Activated CD4-positive, alpha-beta T cell treated with anti-CD3 and anti-CD28 coated beads, Interleukin-2, amount 50 U/mL, for 24 hours (primary cell): ENCODE results near the gene ETV6.

Source experiments
- DNase-seq, 2 donors: peaks; one replicate each; pipeline ENCODE4 v3.0.0-alpha.2; 2020; ENCODE audit warnings: low read depth in 1 of 2, low spot score in 1 of 2

ETV6 gene

GRCh38 chr12:11756022-11756421 lies 106.5 kb downstream of the ETV6 start:
- no peak for DNase-seq

DNA sequence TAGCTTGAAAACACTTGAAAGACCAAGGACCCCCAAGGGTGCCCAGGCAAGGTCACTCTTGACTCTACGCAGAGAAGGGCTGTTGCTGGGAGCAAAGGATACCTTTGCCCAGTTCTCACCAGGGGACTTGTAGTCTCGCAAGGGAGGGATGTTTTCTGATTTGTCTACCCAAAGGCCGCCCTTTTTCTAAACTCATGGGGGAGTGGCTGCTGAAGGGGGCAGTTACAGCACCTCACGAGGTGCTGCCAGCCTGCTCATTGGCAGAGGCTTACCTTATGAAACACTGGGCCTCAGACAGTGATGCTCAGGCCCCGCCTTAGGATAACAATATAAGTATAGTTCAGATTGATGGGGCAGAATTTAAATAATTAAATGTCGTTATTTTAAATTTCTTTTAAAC lies 107.0 kb downstream of the ETV6 start:
- DNase-seq = no peak

- no peak for DNase-seq
These were observed 107.6 kb downstream of the ETV6 start for GRCh38 chr12:11757095-11757494.

GRCh38 chr12:11757531-11757930 lies 108.1 kb downstream of the ETV6 start:
- DNase-seq = no peak

GRCh38 chr12:11758087-11758486 lies 108.6 kb downstream of the ETV6 start:
- DNase-seq = no peak

GRCh38 chr12:11758510-11759493 lies 109.3 kb downstream of the ETV6 start:
- DNase-seq = no peak

DNA sequence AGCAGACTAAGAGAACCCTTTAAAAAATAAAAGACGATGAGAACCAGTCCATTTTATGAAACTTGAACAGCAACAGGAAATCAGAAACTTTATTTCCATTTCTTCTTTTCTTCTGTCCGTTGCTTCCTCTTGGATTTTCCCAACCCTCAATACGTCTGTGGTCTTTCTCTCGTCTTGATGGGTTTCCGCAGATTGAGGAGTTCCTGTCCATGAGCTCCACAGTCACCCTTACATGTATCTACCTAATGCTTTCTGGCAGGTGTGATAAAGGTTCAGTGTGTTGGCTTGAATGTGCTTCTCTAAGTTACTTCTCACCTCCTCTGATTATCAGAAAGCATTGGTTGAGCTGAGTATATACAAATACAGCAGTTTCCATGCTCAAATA lies 110.0 kb downstream of the ETV6 start:
- no peak for DNase-seq

- no peak for DNase-seq
These were observed 110.4 kb downstream of the ETV6 start for GRCh38 chr12:11759899-11760298.

DNA sequence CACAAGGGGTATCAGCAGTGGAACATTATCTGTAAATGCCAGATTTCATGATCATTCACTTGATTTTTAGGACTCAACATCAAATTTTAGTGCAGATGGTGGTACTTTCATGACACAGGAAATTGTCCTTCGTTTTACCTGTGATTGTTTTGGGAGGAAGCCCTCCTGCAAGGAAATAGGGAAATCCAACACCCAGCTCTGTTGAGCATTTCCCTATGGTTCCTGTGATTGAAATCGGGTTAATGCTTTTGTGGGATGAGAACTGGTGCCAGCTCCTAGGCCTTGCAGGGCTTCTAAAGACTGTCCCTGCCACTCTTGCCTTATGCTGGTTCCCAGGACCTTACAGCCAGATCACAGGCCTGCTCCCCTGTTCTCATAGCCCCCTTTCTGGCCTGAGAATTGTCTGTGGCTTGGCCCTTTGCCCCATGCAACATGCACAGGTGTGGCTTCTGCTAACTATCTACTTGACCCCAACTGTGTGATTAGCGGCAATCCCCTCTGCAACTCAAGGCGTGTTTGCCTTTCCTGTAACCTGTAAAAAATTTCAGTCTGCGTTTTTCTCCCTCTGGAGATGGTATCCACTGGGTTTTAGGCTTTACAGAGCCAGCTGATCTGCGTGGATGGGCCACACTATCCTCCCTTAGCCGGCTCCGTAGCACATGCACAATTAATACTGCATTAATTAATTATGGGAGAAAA lies 112.5 kb downstream of the ETV6 start:
- no peak for DNase-seq

DNA sequence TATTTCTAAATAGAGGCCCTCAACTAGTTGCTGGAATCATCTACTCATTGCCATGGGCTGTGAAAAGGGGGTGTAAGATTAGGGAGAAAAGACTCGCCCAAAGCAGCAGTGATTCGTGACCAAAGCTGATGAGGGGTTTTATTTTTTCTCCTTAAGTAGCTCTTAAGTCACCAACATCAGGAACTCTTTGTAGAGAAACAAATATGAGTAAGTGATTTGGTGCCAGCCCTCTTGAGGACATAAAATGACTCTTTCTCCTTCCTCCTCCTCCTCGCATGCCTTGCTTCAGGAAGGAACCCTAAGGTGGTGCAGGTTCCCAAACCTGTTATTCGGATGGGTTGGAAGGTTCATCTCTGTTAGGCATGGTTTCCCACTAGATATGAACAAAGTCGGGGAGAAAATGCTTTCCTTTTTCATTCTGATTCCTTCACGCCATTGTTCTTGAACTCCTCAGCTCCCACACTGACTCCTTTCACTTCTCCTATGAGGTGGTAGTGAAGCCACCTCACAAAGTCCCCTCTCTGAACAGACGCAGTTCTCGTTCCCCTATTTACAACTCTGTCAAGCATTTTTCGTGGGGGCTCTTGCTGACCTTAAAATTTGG lies 113.4 kb downstream of the ETV6 start:
- DNase-seq = no peak

- no peak for DNase-seq
These were observed 114.5 kb downstream of the ETV6 start for GRCh38 chr12:11763760-11764520.

DNA sequence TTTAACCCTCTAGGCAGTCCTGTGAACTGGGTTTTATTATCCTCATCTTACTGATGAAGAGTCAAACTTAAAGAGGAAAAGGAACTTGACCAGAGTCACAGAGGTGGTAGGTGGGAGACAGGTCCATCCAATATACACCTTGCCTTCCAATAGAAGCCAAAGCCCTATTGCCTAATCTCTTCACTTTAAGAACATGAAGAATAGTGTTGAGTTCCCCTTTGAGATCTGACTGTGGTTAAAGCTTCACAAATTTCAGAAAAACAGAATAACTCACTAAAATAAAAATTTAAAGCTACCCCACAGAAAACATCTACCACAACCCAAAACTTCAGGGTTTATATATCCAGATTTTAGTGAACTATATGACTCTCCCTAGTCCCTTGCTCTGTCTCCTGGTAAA lies 115.4 kb downstream of the ETV6 start:
- DNase-seq = no peak

- no peak for DNase-seq
These were observed 115.9 kb downstream of the ETV6 start for GRCh38 chr12:11765421-11765816.

GRCh38 chr12:11765817-11766794 lies 116.6 kb downstream of the ETV6 start:
- DNase-seq = peak; percentile 49 to 77

GRCh38 chr12:11767029-11767724 lies 117.7 kb downstream of the ETV6 start:
- DNase-seq = no peak

DNA sequence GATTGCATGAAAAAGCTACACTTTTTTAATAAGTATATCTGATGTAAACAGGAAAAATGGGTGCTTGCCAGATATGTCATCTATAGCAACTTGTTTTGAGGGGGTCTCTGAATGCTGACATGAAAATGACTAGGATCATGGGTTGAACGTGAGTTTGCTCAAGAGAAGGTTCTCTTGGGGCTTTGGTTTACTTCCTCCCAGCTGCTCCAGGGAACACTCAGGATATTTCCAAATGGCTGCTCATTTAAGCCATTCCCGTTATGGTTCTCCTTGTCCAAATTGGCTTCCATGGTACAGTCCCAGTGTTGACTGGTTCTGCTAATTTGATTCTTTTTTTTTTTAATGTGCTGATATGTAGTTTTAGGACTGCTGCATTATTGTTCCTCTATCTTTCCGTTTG lies 118.3 kb downstream of the ETV6 start:
- no peak for DNase-seq

GRCh38 chr12:11768233-11768965 lies 118.9 kb downstream of the ETV6 start:
- no peak for DNase-seq

GRCh38 chr12:11769723-11770514 lies 120.4 kb downstream of the ETV6 start:
- DNase-seq = no peak
